PC-3 (cell line): ENCODE data around the gene CDKN1B.

ENCODE experiments used
- CTCF ChIP-seq: fragments of 300-600 bp; sonication (generic); conservative IDR thresholded peaks from 2 replicates; pipeline ENCODE4 v1.5.1; 2017; ENCODE audit warnings: antibody characterized with exemption, low read depth, mild to moderate bottlenecking, low read length
- EZH2 ChIP-seq: fragments of 300-600 bp; sonication (generic); IDR thresholded peaks from one replicate; pipeline ENCODE4 v1.6.1; 2017; ENCODE audit warnings: antibody characterized with exemption, mild to moderate bottlenecking, low read length; ENCODE audit not compliant: unreplicated experiment

GRCh38 chr12:12704593-12705230 lies 12.5 kb upstream of the CDKN1B start:
- TF ChIP-seq CTCF (peak; percentile 97), EZH2 (no peak)
